Fibroblast of lung (primary cell): Measurements from ENCODE around the gene PPIH.

Experiments
- EZH2 ChIP-seq: IDR thresholded peaks from 2 replicates; pipeline ENCODE4 v1.5.1; 2012; ENCODE audit warnings: low read length, control low read depth, mild to moderate bottlenecking; ENCODE audit errors: missing control alignments
- TF ChIP-seq, protein P1 (sequence below), 2 donors: IDR thresholded peaks in 1 of 2; conservative IDR thresholded peaks in 1 of 2; 1 replicate in 1 of 2; 2 replicates in 1 of 2; pipeline ENCODE4 v1.5.1; 2011 to 2012; ENCODE audit warnings: low read length in 2 of 2, control low read depth in 1 of 2, inconsistent platforms in 1 of 2, low read depth in 1 of 2, mild to moderate bottlenecking in 1 of 2

DNA sequence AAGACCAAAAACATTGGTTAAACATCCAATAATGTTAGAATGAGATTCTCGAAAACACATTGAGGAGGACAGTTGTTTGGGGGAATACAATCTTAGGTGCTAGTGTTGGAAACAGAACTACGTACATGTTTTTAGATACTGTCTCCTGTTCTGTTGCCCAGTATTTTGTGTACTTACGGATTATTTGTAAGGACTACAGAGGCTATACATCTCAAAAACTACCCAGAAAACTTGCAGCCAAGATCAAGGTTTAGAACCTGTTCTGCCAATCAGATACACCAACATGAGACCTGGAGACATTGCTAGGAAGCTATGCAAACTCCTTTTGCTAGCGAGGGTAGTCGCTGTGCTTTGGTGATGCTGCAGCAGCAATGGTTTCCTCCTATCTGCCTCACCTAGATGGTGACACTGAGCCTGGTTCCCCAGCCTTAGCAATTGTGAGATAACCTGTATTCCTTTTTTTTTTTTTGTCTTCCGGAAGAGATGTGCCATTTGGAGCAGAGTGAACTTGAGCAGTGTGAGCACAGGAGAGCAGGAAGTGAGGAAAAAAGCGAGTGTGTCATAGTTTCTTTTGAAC, 45.8 kb downstream of the PPIH start:
- TF ChIP-seq EZH2 = no peak
- TF ChIP-seq, protein P1, sequence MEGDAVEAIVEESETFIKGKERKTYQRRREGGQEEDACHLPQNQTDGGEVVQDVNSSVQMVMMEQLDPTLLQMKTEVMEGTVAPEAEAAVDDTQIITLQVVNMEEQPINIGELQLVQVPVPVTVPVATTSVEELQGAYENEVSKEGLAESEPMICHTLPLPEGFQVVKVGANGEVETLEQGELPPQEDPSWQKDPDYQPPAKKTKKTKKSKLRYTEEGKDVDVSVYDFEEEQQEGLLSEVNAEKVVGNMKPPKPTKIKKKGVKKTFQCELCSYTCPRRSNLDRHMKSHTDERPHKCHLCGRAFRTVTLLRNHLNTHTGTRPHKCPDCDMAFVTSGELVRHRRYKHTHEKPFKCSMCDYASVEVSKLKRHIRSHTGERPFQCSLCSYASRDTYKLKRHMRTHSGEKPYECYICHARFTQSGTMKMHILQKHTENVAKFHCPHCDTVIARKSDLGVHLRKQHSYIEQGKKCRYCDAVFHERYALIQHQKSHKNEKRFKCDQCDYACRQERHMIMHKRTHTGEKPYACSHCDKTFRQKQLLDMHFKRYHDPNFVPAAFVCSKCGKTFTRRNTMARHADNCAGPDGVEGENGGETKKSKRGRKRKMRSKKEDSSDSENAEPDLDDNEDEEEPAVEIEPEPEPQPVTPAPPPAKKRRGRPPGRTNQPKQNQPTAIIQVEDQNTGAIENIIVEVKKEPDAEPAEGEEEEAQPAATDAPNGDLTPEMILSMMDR (conservative IDR thresholded peaks at IDR 0.05 in 1 of 2, IDR thresholded peaks at IDR 0.05 in 1 of 2; ENCODE audit: low read depth in 1 of 2, low read length in 2 of 2) = no peak
